ENCODE measurements around the gene RBM19.

GRCh38 chr12:113934060-113934814 is 31.9 kb downstream of the RBM19 start:
- TF ChIP-seq CTCF (IDR thresholded peaks at IDR 0.05) (no peak), POLR2A (IDR thresholded peaks at IDR 0.05) (no peak)
